PFSK-1 (cell line): Measurements from ENCODE around the gene TEX22.

Experiments
- POLR2AphosphoS5 ChIP-seq: IDR thresholded peaks from 2 replicates; pipeline ENCODE4 v1.6.1; 2012; ENCODE audit warnings: low read depth, mild to moderate bottlenecking, control low read depth, low read length, moderate library complexity
- SIN3A ChIP-seq: IDR thresholded peaks from 2 replicates; pipeline ENCODE4 v1.6.1; 2012; ENCODE audit warnings: mild to moderate bottlenecking, low read length, moderate library complexity, borderline replicate concordance; ENCODE audit not compliant: insufficient read depth

- TF ChIP-seq POLR2AphosphoS5 = no peak
- no peak for TF ChIP-seq SIN3A
Observed at GRCh38 chr14:105456736-105457617, 58.6 kb downstream of the TEX22 start.
